Psoas muscle (tissue), 8 donors: ENCODE measurements around the gene NEURL1. TPM values are rescaled to one million over a fixed set of nuclear protein-coding genes. Genes with fewer than 3 reads are reported as not detected.

Experiments
- ATAC-seq, 4 donors: fragments of 200-7000 bp; cut with Tn5 transposase; one replicate each; pipeline ENCODE4 v1.9.1; 2020; ENCODE audit warnings: moderate library complexity in 3 of 4, mild to moderate bottlenecking in 2 of 4
- DNase-seq, 2 donors: peaks; one replicate each; pipeline ENCODE4 v3.0.0-alpha.2; 2020
- H3K27ac ChIP-seq: fragments of 200-600 bp; one replicate; pipeline ENCODE4 v1.8.0; 2022
- H3K27me3 ChIP-seq, 3 donors: fragments of 200-600 bp in 1 of 3; one replicate each; pipeline versions ENCODE4 v1.6.1 to v1.8.0; 2013 to 2022; ENCODE audit warnings: low read length in 2 of 3, mild to moderate bottlenecking in 2 of 3, moderate library complexity in 1 of 3; ENCODE audit not compliant: insufficient read depth in 3 of 3
- H3K36me3 ChIP-seq, 2 donors: fragments of 200-600 bp in 1 of 2; one replicate each; pipeline versions ENCODE4 v1.6.1 to v1.8.0; 2013 to 2022; ENCODE audit warnings: low read depth in 1 of 2, mild to moderate bottlenecking in 1 of 2, moderate library complexity in 1 of 2; ENCODE audit not compliant: insufficient read depth in 1 of 2
- H3K4me1 ChIP-seq: fragments of 200-600 bp; one replicate; pipeline ENCODE4 v1.8.0; 2022
- H3K4me3 ChIP-seq: fragments of 200-600 bp; one replicate; pipeline ENCODE4 v1.8.0; 2022; ENCODE audit warnings: mild to moderate bottlenecking
- H3K9me3 ChIP-seq: fragments of 200-600 bp; one replicate; pipeline ENCODE4 v1.8.0; 2022
- WGBS, 3 donors: extraction: QIAGEN DNeasy Blood & Tissue Kit; methylation state at CpG; one replicate each; pipeline versions ENCODE4 v1.1.6 to v1.1.7; 2013; 5-methylcytosine and 5-hydroxymethylcytosine counted together
- intact Hi-C, 2 donors: fragments of 100-400 bp; cut with DNase I; formaldehyde crosslinking; loops; one replicate each; pipeline versions ENCODE4 v1.11.0 to v1.14.2; 2022
- polyA plus RNA-seq, 3 donors: library from polyadenylated mRNA; stranded (reverse); fragments of 200-250 nt; gene quantifications; one replicate each; pipeline ENCODE4 v1.2.3, GENCODE V29; 2013
- total RNA-seq, 4 donors: library from RNA; stranded (reverse); fragmentation: NEBNext Ultra II Directional in 2 of 4; extraction: Animal tissue kit (Norgen Biotek cat#: 25700) in 2 of 4; gene quantifications; one replicate each; pipeline versions ENCODE4 v1.2.1 to v1.2.4, GENCODE V29; 2021 to 2023
- TF ChIP-seq, protein P1 (sequence below): fragments of 200-600 bp; IDR thresholded peaks from one replicate; pipeline ENCODE4 v1.8.0; 2022; ENCODE audit warnings: antibody characterized with exemption
- donor health status: healthy with polysubstance abuse.
- donor health status: DM: no; HTN: no; CAD: no; lungs with moderate emphysema.
- donor health status: Bipolar disorder and iron deficiency.
- donor health status: healthy.
- donor health status: DM: yes; HTN: yes; CAD: no.
- donor health status: DM: no; HTN: no; CAD: no.
- donor health status: DM: no; HTN: no; CAD: no.
- donor health status: DM: yes; HTN: yes; CAD: no.

NEURL1 gene
- total and polyA plus RNA-seq, 7 donors, result 10.9 to 103 (median 66.6) TPM

DNA sequence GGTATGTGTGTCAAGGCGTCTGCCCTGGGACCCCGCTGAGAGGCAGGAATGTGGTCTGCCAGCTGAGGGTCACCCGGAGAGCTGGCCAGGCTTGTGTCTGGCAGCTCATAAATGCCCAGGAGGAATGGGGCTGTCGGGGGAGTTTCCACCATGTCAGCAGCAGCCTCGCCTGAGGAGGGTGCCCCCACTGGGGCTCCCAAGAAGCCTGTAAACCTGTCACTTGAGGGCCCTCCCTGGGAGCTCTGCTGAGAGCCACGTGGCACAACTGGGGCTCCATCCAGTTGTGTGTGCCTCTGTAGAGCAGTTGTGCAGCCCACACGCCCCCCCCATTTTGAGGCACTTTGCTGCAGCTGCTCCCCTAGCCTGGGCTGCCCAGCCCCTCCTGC lies 70.6 kb downstream of the NEURL1 start:
- H3K27ac ChIP-seq, result peak overlapping the region; percentile 46
- H3K4me1 ChIP-seq, result peaks cover 18% of the 10 kb centered on the region
- WGBS, 3 donors, result 22 to 26% (median 23%) methylated on average over 4 to 7 of the region's 7 CpGs
- no peak overlapping the region for H3K4me3 ChIP-seq
- intact Hi-C loops, result no loop called here
- DNase-seq (peak in 1 of 2 donors; percentile 49), ATAC-seq (peak in 3 of 4 donors; percentile 14 to 31 (median 28))
- no peaks in the 10 kb centered on the region for H3K36me3 ChIP-seq
- no peaks in the 10 kb centered on the region for H3K9me3 ChIP-seq
- no peaks in the 10 kb centered on the region for H3K27me3 ChIP-seq
- TF ChIP-seq, protein P1, sequence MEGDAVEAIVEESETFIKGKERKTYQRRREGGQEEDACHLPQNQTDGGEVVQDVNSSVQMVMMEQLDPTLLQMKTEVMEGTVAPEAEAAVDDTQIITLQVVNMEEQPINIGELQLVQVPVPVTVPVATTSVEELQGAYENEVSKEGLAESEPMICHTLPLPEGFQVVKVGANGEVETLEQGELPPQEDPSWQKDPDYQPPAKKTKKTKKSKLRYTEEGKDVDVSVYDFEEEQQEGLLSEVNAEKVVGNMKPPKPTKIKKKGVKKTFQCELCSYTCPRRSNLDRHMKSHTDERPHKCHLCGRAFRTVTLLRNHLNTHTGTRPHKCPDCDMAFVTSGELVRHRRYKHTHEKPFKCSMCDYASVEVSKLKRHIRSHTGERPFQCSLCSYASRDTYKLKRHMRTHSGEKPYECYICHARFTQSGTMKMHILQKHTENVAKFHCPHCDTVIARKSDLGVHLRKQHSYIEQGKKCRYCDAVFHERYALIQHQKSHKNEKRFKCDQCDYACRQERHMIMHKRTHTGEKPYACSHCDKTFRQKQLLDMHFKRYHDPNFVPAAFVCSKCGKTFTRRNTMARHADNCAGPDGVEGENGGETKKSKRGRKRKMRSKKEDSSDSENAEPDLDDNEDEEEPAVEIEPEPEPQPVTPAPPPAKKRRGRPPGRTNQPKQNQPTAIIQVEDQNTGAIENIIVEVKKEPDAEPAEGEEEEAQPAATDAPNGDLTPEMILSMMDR, result no peak

DNA sequence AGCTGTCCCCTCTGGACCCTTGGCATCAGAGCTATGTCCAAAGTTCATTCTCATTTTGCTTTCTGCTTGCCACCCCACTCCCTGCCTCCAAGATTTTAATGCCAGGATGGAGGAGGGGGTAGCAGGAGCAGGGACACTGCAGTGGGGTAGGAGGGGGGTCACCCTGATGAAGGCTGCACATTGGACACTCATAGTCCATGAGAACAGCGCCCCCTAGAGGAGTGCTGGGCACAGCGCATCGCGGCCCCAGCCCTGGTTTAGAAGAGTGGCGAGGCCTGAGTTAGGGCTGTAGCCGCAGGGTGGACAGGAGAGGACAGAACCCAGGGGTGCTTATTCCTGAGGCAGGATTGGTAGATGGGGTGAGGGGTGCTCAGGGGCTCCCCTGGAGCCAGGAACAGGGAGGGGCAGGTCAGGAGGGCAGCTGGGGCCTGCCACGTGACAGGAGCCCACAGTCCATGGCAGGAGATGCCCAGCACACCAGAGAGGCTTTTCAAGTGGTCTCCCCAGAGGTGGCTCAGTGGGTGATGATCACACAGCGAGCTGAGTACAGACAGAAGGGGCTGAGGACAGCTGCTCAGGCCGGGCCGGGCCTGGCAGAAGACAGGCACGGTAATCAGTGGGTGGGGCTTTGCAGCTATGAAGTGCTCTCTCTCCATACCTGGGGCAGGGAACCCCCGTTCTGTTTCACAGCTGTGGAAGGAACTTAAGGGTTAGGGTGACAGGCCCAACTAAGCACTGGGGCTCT lies 71.4 kb downstream of the NEURL1 start:
- H3K4me3 ChIP-seq, result no peak overlapping the region
- H3K27me3 ChIP-seq, result no peaks in the 10 kb centered on the region
- WGBS, 3 donors, result 49 to 58% (median 49%) methylated on average over 12 of the region's 12 CpGs
- peak overlapping the region; percentile 46 for H3K27ac ChIP-seq
- peak in 1 of 2 donors; percentile 67 for DNase-seq
- no peaks in the 10 kb centered on the region for H3K9me3 ChIP-seq
- TF ChIP-seq, protein P1, result peak; percentile 53
- peaks cover 18% of the 10 kb centered on the region for H3K4me1 ChIP-seq
- ATAC-seq, result peak; percentile 26 to 73 (median 64)
- intact Hi-C loops, result no loop called here
- no peaks in the 10 kb centered on the region for H3K36me3 ChIP-seq

DNA sequence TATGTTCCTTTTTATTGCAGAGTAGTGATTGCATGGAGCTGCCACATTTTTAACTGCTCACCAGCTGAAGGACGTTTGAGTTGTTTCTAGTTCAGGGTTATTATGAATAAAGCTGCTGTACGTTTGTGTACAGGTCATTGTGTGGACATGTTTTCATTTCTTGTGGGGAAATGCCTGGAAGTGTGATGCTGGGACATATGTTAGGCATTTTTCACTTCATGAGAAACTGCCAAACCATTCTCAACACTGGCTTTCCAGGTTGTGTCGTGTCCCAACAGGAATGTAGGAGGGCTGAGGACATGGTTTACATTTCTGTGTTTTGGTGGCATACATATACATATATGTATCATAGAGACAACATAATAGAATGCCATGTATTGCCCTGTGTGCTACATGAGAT lies 73.0 kb downstream of the NEURL1 start:
- no peak overlapping the region for H3K27ac ChIP-seq
- H3K9me3 ChIP-seq, result no peaks in the 10 kb centered on the region
- ATAC-seq, result no peak
- no peak for DNase-seq
- TF ChIP-seq, protein P1, result no peak
- no peak overlapping the region for H3K4me3 ChIP-seq
- 35 to 52% (median 38%) methylated on average over 3 of the region's 3 CpGs for WGBS, 3 donors
- intact Hi-C loops, result no loop called here
- no peaks in the 10 kb centered on the region for H3K27me3 ChIP-seq
- H3K36me3 ChIP-seq, result peaks cover 0 to 8% of the 10 kb centered on the region in 2 donors
- peaks cover 7% of the 10 kb centered on the region for H3K4me1 ChIP-seq

DNA sequence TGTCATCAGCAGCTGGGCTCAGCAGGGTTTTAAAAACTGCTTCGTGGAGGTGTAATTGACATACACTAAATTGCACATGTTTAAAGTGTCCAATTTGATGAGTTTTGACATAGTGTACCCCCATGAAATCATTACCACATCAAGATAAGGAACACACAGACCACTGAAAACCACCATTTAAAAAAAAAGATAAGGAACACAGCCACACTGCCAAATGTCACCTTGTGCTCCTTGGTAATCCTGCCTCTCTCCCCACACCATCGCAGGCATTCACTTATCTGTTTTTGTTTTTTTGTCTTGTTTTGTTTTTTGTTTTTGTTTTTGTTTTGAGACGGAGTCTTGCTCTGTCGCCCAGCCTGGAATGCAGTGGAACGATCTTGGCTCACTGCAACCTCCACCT lies 75.0 kb downstream of the NEURL1 start:
- intact Hi-C loops, result no loop called here
- DNase-seq, result no peak
- H3K36me3 ChIP-seq, result peaks cover 0 to 28% of the 10 kb centered on the region in 2 donors
- 85 to 92% (median 88%) methylated on average over 5 of the region's 5 CpGs for WGBS, 3 donors
- H3K4me3 ChIP-seq, result no peak overlapping the region
- TF ChIP-seq, protein P1, result no peak
- peaks cover 7% of the 10 kb centered on the region for H3K4me1 ChIP-seq
- no peaks in the 10 kb centered on the region for H3K9me3 ChIP-seq
- no peak overlapping the region for H3K27ac ChIP-seq
- ATAC-seq, result no peak
- no peaks in the 10 kb centered on the region for H3K27me3 ChIP-seq
